ENCODE measurements around the gene CCDC71L.

The CCDC71L gene

DNA sequence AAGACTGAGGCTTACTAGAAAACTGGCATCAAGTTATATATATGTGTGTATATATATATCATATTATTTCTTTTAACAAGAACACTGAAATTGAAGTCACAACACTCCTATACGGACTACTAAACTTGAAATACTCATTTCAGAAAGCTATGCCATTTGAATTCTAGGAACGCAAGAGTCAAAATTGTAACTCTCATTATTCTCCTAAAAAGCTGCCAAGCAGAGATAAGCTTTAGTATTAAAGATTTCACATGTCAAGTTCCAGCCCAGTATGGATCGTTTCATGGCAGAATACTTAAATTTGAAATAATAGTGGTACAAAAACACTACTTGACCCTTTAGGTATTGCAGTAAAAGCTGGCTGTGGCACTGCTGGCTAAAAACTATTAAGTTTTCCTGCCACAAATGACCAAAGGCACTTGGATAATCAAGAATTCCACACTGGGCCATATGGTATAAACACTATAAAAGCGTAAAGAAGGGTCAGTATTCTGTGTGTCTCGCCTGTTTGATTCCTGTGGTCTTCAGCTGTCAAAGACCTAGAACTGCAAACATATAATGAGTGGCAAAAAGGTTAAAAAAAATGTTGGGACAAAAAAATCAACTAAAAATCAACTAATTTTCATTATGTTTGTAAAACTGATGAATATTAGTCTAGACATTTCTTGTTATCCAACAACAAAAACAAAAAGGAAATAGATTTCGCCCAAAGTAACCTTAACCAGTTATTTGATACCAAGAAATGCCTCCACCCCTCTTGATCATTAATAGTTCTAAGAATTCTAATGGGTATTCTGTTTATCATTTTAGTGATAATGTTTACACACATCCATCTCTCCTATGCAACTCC, 2.4 kb downstream of the CCDC71L start:
- DNase-seq: no peak

DNA sequence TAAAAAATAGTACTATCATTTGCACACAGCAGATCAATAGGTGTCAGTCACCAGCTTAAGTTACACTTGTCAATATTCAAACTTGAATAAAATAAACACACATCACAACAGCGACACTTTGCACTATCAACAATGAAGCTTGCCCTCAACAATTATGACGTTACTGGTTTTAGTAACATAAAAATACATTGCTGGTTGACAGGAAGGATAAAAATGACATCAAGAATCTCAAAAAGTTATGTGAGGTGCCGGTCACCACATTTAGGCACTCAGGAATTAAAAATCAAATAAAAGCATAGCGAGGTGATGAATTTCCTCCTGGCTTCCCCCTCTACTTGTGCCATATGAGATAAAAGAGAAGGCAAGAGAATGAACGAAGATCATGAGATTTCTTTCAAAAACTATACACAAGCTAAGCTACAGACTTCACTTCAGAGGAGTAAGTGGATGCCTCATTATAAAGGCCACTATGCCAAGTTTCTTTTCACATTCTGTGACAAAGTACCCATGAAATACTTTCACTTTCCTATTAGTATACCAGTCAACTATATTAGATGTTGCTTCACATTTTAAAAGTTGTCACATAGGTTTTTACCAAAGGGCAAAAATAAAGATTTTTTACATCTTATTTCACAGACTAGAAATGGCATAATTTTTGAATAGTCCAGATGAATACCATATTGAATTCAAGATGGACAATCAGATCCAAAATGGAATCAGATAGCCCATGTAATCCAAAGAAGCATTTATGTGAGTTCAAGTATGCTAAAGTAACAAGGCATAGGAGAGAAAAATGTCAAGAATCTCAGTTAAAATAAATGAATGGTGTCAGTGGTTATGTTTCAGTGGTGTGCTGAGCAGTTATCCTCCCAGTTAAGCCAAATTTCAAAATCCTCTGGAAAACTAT, 3.6 kb downstream of the CCDC71L start:
- no peak for DNase-seq

DNA sequence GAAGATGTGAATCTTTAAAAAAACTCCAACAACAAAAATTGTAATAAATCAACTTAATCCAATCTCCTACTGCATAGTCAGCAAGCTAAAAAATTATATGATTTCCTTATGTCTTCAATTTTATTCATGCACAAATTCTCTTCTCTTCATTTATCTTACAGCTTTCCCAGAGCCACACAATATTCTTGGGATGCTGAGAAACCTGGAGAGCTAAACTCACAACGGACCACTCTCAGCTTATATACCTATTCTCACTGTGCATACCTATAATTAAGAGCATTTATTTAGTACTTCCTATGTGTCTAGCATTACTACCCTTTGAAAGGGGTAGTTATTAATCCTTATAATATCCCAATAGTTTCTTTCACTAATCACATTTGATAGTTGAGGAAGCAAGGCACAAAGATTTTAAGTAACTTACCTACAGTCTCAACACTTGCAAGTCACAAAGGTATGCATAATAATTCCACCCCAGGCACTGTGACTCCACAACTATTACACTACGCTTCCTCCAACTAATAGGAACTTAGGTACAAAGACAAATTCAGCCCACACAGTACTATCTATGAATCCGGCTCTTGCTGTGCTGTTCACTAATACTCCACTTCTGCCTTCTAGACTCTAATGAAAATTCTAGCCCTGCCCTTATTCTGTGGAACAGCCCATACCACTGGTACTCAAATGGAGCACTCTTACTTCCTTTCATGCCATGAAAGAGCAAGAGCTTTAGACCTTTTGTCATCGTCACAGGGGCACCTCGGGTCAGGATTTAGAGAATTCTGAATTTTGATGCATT, 5.1 kb downstream of the CCDC71L start:
- no peak for DNase-seq

DNA sequence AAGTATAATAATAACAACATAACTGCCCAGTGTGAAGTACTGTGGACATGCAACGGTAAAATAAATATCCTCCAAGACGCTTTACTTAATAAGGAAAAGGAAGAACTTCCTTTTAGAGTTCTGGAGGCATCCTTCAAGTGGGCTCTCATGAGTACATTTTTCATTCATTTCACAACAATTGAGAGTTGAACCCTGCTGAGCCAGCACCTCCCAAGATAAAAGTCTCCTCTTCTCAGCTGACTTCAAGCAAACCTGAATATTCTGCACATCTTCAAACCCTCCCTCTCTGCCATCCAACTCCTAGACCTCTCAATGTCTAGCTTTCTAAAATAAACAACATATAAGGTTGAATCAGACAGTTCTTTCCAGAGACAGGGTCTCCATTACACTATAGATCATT, 7.5 kb downstream of the CCDC71L start:
- no peak for DNase-seq

DNA sequence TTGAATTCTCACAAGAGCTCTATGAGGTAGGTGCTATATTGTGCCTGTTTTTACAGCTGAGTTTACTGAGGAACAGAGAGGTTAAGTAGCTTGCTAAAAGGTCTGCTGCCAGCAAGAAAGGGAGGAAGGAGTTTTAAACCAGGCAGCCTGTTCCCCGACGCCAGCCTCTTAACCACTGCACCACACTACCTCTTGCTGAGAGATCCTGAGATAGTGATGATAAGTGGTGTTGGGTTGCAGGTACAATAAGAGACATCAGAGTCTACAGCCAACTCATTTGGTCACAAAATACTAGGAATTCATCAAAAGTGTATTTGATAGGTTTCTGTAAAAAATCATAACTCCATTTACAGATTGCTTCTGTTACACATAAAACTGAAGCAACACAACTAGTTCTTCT, 8.0 kb downstream of the CCDC71L start:
- no peak for DNase-seq

DNA sequence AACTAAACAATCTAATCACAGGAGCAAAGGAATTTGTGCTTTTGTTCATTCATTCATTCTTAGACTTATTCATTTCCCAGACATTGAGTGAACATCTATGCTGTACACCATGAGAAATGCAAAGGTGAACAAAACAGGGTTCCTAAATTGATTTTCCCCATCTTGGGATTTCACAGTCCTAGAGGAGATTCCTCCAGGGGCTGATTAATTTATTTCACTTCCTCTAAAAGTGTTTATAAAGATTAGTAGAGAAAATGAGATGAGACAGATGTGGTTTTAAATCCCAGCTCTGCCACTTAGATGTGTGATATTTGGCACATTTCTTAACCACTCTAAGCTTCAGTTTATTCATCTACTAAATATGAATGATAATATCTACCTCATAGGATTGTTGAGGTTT, 8.9 kb downstream of the CCDC71L start:
- no peak for DNase-seq

DNA sequence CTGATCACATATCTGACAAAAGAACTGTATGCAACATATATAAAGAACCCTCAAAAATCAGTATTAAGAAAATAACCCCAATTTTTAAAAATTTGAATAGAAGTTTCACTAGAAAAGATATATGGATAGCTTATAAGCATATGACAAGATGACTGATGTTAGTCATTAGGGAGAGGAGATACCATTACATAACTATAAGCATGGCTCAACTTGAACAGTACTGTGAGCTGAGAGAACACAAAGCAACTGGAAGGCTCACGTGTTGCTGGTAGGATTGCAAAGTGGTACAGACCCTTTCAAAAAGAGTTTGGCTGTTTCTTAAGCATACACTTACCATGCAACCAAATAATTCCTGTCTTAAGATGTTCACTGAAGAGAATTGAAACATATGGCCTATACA, 14.7 kb downstream of the CCDC71L start:
- DNase-seq: no peak

DNA sequence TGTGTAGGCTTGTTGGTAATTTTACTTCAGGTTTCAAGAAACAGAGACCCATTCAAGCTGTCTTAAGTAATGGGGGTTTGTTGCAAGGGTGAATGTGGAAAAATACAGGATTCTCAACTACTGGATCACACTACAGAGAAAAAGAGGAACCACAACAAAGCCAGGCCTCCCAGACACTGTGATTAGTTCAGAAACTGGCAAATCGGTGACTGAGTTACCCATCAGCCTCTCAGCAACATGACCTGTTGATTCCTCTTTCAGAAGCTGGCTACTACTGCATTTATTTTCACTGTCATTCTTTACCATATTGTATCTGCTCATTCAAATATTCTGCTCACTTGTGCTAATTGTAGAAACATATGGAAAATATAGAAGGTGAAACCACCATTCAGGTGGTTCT, 16.0 kb downstream of the CCDC71L start:
- DNase-seq: no peak

DNA sequence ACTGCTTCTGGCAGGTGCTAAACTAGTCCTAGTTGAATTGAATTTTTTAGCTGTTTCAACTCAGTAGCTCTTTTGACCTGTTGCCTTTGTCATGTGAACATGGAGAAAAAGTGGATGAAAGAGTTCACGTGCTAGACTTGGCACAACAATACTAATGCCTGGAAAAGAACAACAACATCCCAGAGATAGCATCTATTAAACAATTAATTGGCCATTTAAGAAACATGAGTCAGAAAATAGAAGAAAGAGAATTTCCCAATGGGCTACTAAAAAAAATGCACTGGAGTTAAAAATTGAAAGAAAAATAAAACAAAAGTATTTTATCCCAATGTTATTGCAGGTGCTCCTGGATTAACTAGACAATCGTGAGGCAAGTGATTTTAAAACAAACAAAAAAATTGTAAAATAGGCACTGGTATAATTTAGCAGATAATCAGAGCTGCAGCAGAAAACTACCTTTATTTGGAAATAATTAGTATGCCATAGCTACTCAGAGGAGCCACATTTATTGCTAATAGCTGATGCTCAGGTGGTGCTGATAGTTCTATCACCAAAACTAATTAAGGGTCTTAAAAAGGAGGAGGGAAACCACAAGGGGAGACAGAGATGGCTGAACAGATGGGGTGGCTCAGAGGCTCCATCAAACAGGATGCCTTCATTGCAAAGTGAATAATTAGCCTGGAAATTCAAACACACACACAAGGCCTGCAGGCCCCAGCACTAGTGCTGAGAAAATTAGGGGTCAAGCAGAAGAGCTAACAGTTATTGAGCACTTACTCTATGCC, 17.6 kb downstream of the CCDC71L start:
- no peak for DNase-seq

DNA sequence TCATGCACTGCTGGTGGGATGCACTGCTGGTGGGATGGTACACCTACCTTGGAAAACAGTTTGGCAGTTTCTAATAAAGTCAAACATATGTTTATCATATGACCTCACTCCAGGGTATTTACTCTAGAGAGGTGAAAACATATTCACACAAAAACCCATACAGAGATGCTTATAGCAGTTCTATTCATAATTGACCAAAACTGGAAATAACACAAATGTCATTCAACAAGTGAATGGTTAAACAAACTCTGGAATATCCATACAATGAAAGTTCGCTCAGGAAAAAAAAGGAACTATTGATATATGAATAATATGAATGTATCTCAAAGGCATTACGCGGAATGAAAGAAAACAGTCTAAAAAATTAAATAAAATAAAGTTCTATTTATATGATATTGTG, 19.5 kb downstream of the CCDC71L start:
- no peak for DNase-seq

DNA sequence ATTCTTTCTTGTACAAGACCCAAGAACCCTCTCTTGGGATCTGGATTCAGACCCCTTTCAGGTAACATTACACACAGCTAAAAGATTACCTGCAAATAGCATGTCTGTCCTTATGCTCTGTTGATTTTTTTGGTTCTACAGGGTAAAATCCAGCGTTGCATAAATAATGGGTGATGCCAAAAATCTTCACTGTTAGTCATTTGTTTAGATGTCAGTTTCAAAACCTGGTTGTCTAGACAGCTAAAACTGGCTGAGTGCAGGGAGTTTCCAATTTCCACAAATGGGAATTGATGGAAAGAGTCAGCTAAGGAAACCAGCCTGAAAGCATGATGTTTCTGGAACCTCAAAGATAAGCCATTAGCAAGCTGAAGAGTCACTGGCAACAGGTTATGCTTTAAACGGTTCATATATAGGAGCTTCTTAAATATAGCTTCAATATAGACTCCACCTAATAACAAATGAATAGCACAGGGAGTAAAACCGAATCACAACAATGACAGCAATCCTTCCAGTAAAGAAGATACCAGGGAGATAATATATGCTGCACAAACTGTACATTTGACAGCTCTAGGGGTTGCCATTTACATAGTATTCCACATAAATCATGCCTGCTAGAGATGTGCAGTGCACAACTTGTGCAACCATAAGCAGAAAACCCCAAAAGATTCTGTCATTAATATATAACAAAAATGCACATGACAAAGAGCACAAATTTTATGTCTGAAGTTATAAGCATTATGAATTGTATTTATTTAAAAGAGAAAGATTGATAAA, 20.4 kb downstream of the CCDC71L start:
- no peak for DNase-seq

DNA sequence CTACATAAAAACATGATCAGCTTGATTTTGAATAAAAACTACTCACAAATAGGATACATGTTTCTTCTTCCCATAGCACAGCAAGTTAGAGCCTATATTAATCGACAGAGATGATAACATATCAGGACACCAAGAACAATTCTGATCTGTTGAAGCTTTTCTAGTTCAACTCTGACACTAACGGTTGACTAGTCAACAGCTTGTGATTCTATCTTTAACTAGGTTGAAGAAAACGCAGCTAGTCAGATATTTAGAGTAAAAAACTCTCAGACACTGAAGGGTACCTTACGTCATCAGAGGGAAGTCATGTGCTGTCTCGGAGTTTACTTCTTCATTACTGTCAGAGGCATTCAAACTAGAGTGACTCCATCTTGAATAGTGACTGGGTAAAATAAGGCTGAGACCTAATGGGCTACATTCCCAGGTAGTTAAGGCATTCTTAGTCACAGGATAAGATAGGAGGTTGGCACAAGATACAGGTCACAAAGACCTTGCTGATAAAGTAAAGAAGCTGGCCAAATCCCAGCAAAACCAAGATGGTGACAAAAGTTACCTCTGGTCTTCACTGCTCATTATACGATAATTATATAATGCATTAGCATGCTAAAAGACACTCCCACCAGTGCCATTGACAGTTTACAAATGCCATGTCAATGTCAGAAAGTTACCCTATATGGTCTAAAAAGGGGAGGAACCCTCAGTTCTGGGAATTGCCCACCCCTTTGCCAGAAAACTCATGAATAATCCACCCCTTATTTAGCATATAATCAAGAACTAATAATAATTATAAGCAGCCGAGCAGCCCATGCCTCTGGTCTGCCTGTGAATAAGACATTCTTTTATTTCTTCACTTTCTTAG, 21.3 kb downstream of the CCDC71L start:
- no peak for DNase-seq

DNA sequence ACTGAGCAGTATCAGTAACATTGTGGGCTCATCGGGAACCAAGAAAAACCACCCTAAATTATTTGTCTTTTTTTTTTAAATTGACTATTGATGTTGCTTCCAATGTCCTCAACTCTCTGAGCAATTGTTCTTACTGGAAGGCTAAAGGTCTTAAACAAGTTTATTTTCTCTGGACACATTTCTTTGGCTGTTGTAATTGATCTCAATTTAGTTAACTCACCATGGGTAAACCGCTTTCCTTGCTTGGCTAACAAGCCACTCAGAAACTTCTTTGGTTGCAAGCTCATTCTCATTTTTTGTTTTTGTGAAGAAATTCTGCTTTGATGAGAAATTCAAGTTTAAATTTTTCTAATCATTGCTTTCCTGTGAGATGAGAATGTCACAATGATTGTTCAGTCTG, 25.5 kb downstream of the CCDC71L start:
- DNase-seq: no peak

DNA sequence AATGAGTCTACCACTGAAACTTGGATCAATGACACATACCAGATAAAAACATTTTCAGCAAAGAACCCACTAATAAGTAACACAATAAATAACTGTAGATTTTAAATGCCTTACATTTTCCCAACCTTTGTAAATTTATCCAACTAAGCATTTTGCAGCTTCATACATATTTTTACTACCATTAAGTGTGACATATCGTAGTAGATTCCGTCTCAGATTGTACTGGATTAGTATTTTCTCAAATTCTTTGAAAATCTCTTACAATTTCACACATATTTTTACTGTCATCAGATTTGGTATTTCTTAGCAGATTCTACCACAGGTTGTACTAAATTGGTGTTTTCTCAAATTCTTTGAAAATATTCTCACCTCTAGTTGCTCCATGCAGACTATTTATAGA, 26.0 kb downstream of the CCDC71L start:
- DNase-seq: no peak

DNA sequence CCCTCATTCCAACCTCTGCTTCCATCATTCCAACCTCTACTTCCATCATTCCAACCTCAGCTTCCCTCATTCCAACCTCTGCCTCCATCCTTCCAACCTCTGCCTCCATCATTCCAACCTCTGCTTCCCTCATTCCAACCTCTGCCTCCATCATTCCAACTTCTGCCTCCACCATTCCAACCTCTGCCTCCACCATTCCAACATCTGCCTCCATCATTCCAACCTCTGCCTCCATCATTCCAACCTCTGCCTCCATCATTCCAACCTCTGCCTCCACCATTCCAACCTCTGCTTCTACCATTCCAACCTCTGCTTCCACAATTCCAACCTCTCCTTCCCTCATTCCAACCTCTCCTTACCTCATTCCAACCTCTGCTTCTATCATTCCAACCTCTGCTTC, 30.3 kb downstream of the CCDC71L start:
- no peak for DNase-seq

DNA sequence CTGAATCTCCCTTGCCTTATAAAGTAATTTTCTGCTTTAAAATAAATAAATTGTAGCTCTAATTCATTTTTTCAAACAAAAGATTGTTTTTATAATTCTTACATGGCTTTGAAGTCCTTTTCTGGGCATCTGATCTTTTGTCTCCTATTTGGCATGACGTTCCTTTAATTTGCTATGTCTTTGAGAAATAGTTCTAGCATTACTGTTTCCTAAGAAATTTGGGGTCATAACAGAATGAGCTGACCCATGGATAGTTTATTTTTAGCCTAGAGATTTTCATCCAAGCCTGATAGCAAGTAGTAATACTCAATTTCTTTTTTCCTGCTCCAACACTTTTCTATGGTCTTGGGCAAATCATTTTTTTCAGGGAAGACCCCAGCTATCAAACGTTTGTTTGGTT, 31.4 kb downstream of the CCDC71L start:
- DNase-seq: no peak

DNA sequence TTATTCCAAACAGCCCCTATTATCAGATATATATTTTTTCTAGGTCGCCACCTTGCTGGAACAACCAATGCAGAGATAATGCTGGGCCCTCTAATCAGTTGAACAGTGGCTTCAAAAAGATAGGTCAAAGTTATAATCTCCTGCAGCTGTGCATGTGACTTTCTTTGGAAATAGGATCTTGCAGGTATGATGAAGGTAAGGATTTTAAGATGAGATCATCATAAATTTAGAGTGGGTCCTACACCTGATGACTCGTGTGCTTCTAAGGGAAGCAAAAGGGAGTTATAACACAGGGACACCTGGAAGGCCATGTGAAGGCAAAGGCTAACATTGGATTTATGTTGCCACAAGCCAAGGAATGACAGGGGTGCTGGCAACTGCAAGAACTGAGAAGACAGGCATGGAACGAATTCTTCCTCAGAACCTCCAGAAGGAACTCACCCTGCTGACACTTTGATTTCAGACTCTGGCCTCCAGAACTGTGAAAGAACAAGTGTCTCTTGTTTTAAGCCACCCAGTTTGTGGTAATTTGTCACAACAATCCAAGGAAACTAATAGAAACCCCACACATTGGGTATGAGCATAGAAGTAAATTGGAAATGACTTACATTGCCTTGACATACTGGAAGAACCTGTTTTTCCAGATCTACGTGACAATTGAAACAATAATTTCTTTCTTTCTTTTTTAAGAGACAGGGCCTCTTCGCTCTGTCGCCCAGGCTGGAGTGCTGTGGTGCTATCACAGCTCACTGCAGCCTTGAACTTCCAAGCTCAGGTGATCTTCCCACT, 34.4 kb downstream of the CCDC71L start:
- no peak for DNase-seq

DNA sequence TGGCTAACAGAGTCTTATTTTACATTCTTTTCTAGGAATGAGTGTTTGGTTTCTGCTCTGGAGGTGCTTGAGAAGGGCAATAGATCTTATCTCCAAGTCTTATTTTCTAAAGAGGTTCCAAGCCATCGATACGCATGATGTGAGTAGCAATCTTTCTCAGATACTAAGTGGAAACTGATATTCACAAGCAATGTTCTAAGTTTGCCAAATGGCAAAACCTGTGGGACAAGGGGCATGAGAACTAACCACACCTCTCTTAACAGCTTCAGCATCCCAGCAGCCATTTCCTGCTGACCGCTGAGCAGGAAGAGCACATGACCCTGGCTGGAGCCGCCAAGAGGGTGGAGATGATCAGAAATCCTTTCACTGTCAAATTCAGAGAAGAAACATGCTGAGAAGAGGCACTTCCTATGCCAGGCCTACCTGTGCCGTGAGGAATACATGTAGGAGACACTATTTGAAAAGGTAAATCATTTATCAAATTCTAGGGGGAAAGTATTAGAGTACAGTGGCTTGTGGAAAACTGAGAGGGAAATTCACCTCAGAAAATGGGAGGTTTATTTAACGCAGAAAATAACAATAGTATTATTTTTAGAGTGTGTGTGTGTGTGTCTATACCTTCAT, 35.2 kb downstream of the CCDC71L start:
- DNase-seq: no peak

DNA sequence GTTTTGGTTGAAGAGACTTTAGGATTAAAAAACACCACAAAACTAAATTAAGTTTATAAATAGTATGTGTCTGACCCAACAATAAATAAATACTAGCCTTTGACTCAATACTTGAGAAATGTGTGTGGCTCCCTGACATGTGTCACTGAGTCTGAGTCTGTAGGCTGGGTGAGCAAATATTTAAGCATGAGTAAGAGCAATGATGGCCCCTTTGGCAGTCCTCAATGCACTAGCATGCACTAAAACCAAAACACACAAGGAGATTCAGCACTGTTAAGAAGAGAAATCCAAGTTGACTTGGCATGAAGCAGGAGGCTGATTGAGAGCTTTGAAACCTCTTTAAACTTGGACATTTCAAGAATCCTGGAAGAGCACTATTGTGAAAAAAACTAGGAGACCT, 37.1 kb downstream of the CCDC71L start:
- no peak for DNase-seq
